Activated B cell treated with CpG ODN at 0.5 μM for 24 hours (primary cell): ENCODE results near the gene DNAJC17. TPM values are rescaled to one million over a fixed set of nuclear protein-coding genes. Genes with fewer than 3 reads are reported as not detected.

ENCODE experiments used
- ATAC-seq: fragments of 200-7000 bp; cut with Tn5 transposase; one replicate; pipeline ENCODE4 v1.10.0; 2021; ENCODE audit warnings: low read depth, mild to moderate bottlenecking, moderate library complexity
- CTCF ChIA-PET: fragments of 350-600 bp; sonication (Branson Sonifier 250); formaldehyde crosslinking; loops from one replicate; lab custom pipeline; 2021; ENCODE audit warnings: antibody characterized with exemption; lab: Charles Lee
- POLR2A ChIA-PET: fragments of 350-600 bp; sonication (Branson Sonifier 250); formaldehyde crosslinking; loops from one replicate; lab custom pipeline; 2021; ENCODE audit warnings: antibody characterized with exemption; lab: Charles Lee
- DNase-seq: peaks from one replicate; pipeline ENCODE4 v3.0.0; 2022
- H3K27ac Mint-ChIP-seq: one replicate; pipeline ENCODE4 v1.8.0; 2020; ENCODE audit warnings: mixed read lengths
- H3K27me3 Mint-ChIP-seq: one replicate; pipeline ENCODE4 v1.8.0; 2021; ENCODE audit warnings: mixed read lengths
- H3K36me3 Mint-ChIP-seq: one replicate; pipeline ENCODE4 v1.8.0; 2021; ENCODE audit warnings: low read depth, mixed read lengths
- H3K4me1 Mint-ChIP-seq: one replicate; pipeline ENCODE4 v1.8.0; 2021; ENCODE audit warnings: mixed read lengths
- H3K4me3 Mint-ChIP-seq: one replicate; pipeline ENCODE4 v1.8.0; 2020; ENCODE audit warnings: mild to moderate bottlenecking, mixed read lengths
- H3K9me3 Mint-ChIP-seq: one replicate; pipeline ENCODE4 v1.8.0; 2020; ENCODE audit warnings: mixed read lengths
- CTCF ChIP-seq: fragments of 200-600 bp; IDR thresholded peaks from one replicate; pipeline ENCODE4 v1.8.0; 2022; ENCODE audit warnings: antibody characterized with exemption, mild to moderate bottlenecking
- intact Hi-C: fragments of 100-400 bp; cut with micrococcal nuclease; formaldehyde crosslinking; loops from one replicate; pipeline ENCODE4 v1.15.1; 2024
- total RNA-seq: library from RNA; stranded (reverse); gene quantifications from 2 replicates; pipeline ENCODE4 v1.2.3, GENCODE V29; 2022

The DNAJC17 gene
- total RNA-seq, 1 donor from 2014 or later = 51.0 TPM

DNA sequence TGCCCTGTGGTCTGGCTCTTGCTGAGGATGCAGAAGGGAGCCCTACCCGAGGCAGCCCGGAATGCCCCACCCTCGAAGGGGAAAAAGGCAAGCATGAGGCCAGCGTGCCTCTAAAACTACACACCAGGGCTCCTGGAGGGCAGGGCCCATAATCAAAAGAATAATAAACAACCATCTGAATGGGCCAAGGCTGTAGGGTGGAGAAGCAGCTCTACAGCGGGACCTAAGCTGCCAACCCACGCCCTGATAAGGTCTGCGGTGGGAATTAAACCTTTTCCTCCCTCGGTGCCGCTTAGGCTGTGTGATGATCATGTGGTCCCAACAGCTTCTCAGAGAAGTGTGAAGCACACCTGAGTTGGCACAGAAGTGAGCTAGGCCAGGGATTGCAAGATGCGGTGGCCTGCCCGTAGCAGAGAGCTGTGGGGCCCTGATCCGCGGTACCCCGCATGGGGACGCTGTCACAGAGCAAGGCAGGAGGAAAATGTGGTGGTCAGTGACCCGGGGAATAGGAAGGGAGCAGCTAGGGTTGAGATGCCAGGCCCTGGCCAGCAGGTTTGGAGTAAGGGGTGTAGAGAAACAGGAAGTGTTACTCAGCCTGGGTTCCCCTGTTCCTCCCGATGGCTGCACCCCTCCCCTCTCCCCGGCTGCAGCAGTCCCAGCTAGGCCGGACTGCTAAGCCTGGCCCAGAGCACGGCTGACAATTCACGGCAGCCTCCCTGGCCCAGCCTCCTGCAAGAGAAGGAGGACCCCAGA, 38.6 kb downstream of the DNAJC17 start:
- Mint-ChIP-seq H3K36me3 (peaks cover 12% of the 10 kb centered on the region), H3K4me1 (peaks cover 63% of the 10 kb centered on the region), H3K27ac (peak overlapping the region; percentile 93), H3K27me3 (no peaks in the 10 kb centered on the region), H3K9me3 (no peaks in the 10 kb centered on the region), H3K4me3 (peak overlapping the region; percentile 82)
- no peak for TF ChIP-seq CTCF
- ChIA-PET POLR2A (interaction anchor here (1.0 to 3.3 kb wide), 8 partner anchors 9 to 204 kb away, joined by 4 to 49 read pairs (median 14); partner anchors contain the start of genes CCDC32, DNAJC17, RAD51 and VPS18), CTCF (interaction anchor here (1.2 to 6.6 kb wide), 4 partner anchors 10 to 22 kb away, joined by 3 to 45 read pairs (median 8); no protein-coding TSS in a partner anchor)
- ATAC-seq (peak; percentile 6), DNase-seq (no peak)
- intact Hi-C loops = loop anchor here (1.0 to 5.0 kb wide), 8 partner anchors 13 to 349 kb away; partner anchors contain the start of genes BAHD1, CCDC32, DNAJC17 and INO80

- intact Hi-C loops = loop anchor here (5.0 kb wide), 3 partner anchors 201 to 349 kb away; partner anchors contain the start of genes BAHD1, CCDC32, INO80 and RPUSD2
- no peak for TF ChIP-seq CTCF
- H3K9me3 Mint-ChIP-seq = no peaks in the 10 kb centered on the region
- peaks cover 70% of the 10 kb centered on the region for H3K4me1 Mint-ChIP-seq
- H3K27me3 Mint-ChIP-seq = no peaks in the 10 kb centered on the region
- no peak overlapping the region for H3K4me3 Mint-ChIP-seq
- ChIA-PET POLR2A (interaction anchor here (1.0 to 4.2 kb wide), 8 partner anchors 9 to 217 kb away, joined by 3 to 49 read pairs (median 15); partner anchors contain the start of genes CCDC32, DNAJC17, RAD51 and ZFYVE19), CTCF (interaction anchor here (6.6 kb wide), 1 partner anchor 14 kb away, joined by 45 read pairs; no protein-coding TSS in a partner anchor)
- DNase-seq (no peak), ATAC-seq (no peak)
- peaks cover 8% of the 10 kb centered on the region for H3K36me3 Mint-ChIP-seq
- H3K27ac Mint-ChIP-seq = no peak overlapping the region
Measured at GRCh38 chr15:40767838-40768500, 39.3 kb downstream of the DNAJC17 start.

GRCh38 chr15:40766906-40767837, 40.1 kb downstream of the DNAJC17 start:
- no peak for TF ChIP-seq CTCF
- H3K4me1 Mint-ChIP-seq = peaks cover 64% of the 10 kb centered on the region

GRCh38 chr15:40766194-40766815, 41.0 kb downstream of the DNAJC17 start:
- ATAC-seq (no peak), DNase-seq (no peak)
- CTCF ChIA-PET = interaction anchor here (6.6 kb wide), 1 partner anchor 16 kb away, joined by 45 read pairs; no protein-coding TSS in a partner anchor
- no peaks in the 10 kb centered on the region for H3K27me3 Mint-ChIP-seq
- H3K4me3 Mint-ChIP-seq = no peak overlapping the region
- POLR2A ChIA-PET = interaction anchor here (0.6 to 4.2 kb wide), 2 partner anchors 71 to 300 kb away, joined by 3 to 15 read pairs; partner anchors contain the start of gene RAD51
- peaks cover 56% of the 10 kb centered on the region for H3K4me1 Mint-ChIP-seq
- intact Hi-C loops = loop anchor here (5.0 kb wide), 3 partner anchors 199 to 351 kb away; partner anchors contain the start of genes BAHD1, CCDC32, INO80 and RPUSD2
- H3K9me3 Mint-ChIP-seq = no peaks in the 10 kb centered on the region
- peaks cover 2% of the 10 kb centered on the region for H3K36me3 Mint-ChIP-seq
- H3K27ac Mint-ChIP-seq = no peak overlapping the region
- no peak for TF ChIP-seq CTCF

More at GRCh38 chr15:40766906-40767837, 40.1 kb downstream of the DNAJC17 start:
- CTCF ChIA-PET = interaction anchor here (6.6 kb wide), 1 partner anchor 15 kb away, joined by 45 read pairs; no protein-coding TSS in a partner anchor
- Mint-ChIP-seq H3K27me3 (no peaks in the 10 kb centered on the region), H3K27ac (no peak overlapping the region), H3K9me3 (no peaks in the 10 kb centered on the region), H3K36me3 (peaks cover 4% of the 10 kb centered on the region), H3K4me3 (no peak overlapping the region)
- POLR2A ChIA-PET = interaction anchor here (0.6 to 4.2 kb wide), 6 partner anchors 72 to 697 kb away, joined by 3 to 15 read pairs (median 3); partner anchors contain the start of gene RAD51
- no peak for DNase-seq
- no peak for ATAC-seq
- intact Hi-C loops = loop anchor here (5.0 kb wide), 3 partner anchors 200 to 350 kb away; partner anchors contain the start of genes BAHD1, CCDC32, INO80 and RPUSD2
